Measurements from ENCODE around the gene CCDC160. TPM values are rescaled to one million over a fixed set of nuclear protein-coding genes. Genes with fewer than 3 reads are reported as not detected.
"Not testable (repeated sequence)": the region's sequence is repeated elsewhere in the genome, so short reads cannot be mapped to it uniquely, and the experiment has no call there.

Gene CCDC160
- polyA plus RNA-seq, 1 donor (not counting 4 experiments of a cell fraction or from before 2014, with no cell fraction given) = not detected

GRCh38 chrX:134256684-134257083, 19.7 kb downstream of the CCDC160 start:
- H3K36me3 ChIP-seq (ENCODE audit: control insufficient read depth in 2 of 2, extremely low read depth in 1 of 2, insufficient read depth in 2 of 2, low read length in 2 of 2) = no peaks in the 10 kb centered on the region
- H3K4me2 ChIP-seq (ENCODE audit: control insufficient read depth, extremely low read depth, insufficient read depth, low read depth, low read length) = no peak overlapping the region
- H3K27ac ChIP-seq (ENCODE audit: control insufficient read depth, insufficient read depth, low read length) = no peak overlapping the region
- no peaks in the 10 kb centered on the region for H4K20me1 ChIP-seq (ENCODE audit: control insufficient read depth, extremely low read depth, insufficient read depth, low read length)
- no peak for DNase-seq (ENCODE audit: low read depth, low spot score)
- H3K9me1 ChIP-seq (ENCODE audit: control insufficient read depth, extremely low read depth, insufficient read depth, low read length) = no peaks in the 10 kb centered on the region
- no peak overlapping the region for H2AFZ ChIP-seq (ENCODE audit: control insufficient read depth, low read length)
- H3K27me3 ChIP-seq (ENCODE audit: control insufficient read depth, extremely low read depth, insufficient read depth, low read length) = no peaks in the 10 kb centered on the region
- no peaks in the 10 kb centered on the region for H3K9me3 ChIP-seq (ENCODE audit: control insufficient read depth, low read depth, low read length)
- no peak for FAIRE-seq
- H3K4me3 ChIP-seq (ENCODE audit: control insufficient read depth in 2 of 3, extremely low read depth in 1 of 3, insufficient read depth in 2 of 3, low read depth in 1 of 3, low read length in 3 of 3) = no peak overlapping the region
- TF ChIP-seq EZH2 (IDR thresholded peaks at IDR 0.05; ENCODE audit: low read length) (no peak), CTCF (optimal IDR thresholded peaks at IDR 0.05 in 1 of 3, IDR thresholded peaks at IDR 0.05 in 1 of 3, conservative IDR thresholded peaks at IDR 0.05 in 1 of 3; ENCODE audit: extremely low read depth in 1 of 3, insufficient read depth in 2 of 3, low read length in 3 of 3) (no peak)
- no peaks in the 10 kb centered on the region for H3K4me1 ChIP-seq (ENCODE audit: control insufficient read depth, extremely low read depth, insufficient read depth, low read length)
- no peak overlapping the region for H3K9ac ChIP-seq (ENCODE audit: control insufficient read depth, extremely low read depth, insufficient read depth, low read length)
- no peaks in the 10 kb centered on the region for H3K79me2 ChIP-seq (ENCODE audit: control insufficient read depth, insufficient read depth, low read length)
- dilution Hi-C loops (cut with MboI; ENCODE audit: extremely low pct_ligation_motif_present, low sequenced_read_pairs) = no loop called here

GRCh38 chrX:134258202-134258601, 21.2 kb downstream of the CCDC160 start:
- dilution Hi-C loops (cut with MboI; ENCODE audit: extremely low pct_ligation_motif_present, low sequenced_read_pairs) = no loop called here

GRCh38 chrX:134285934-134286333, 49.0 kb downstream of the CCDC160 start:
- H3K79me2 ChIP-seq (ENCODE audit: control insufficient read depth, insufficient read depth, low read length); H3K36me3 ChIP-seq (ENCODE audit: control insufficient read depth in 2 of 2, extremely low read depth in 1 of 2, insufficient read depth in 2 of 2, low read length in 2 of 2); DNase-seq (ENCODE audit: low read depth, low spot score); H3K9me1 ChIP-seq (ENCODE audit: control insufficient read depth, extremely low read depth, insufficient read depth, low read length); H3K4me1 ChIP-seq (ENCODE audit: control insufficient read depth, extremely low read depth, insufficient read depth, low read length); H3K27ac ChIP-seq (ENCODE audit: control insufficient read depth, insufficient read depth, low read length); H2AFZ ChIP-seq (ENCODE audit: control insufficient read depth, low read length); dilution Hi-C loops (cut with MboI; ENCODE audit: extremely low pct_ligation_motif_present, low sequenced_read_pairs); H4K20me1 ChIP-seq (ENCODE audit: control insufficient read depth, extremely low read depth, insufficient read depth, low read length); FAIRE-seq; H3K9me3 ChIP-seq (ENCODE audit: control insufficient read depth, low read depth, low read length); H3K4me2 ChIP-seq (ENCODE audit: control insufficient read depth, extremely low read depth, insufficient read depth, low read depth, low read length); H3K4me3 ChIP-seq (ENCODE audit: control insufficient read depth in 2 of 3, extremely low read depth in 1 of 3, insufficient read depth in 2 of 3, low read depth in 1 of 3, low read length in 3 of 3); H3K9ac ChIP-seq (ENCODE audit: control insufficient read depth, extremely low read depth, insufficient read depth, low read length); H3K27me3 ChIP-seq (ENCODE audit: control insufficient read depth, extremely low read depth, insufficient read depth, low read length): not testable (repeated sequence)

More at GRCh38 chrX:134258202-134258601, 21.2 kb downstream of the CCDC160 start:
- FAIRE-seq (no peak), DNase-seq (ENCODE audit: low read depth, low spot score) (no peak)
- H3K27ac ChIP-seq (ENCODE audit: control insufficient read depth, insufficient read depth, low read length) = no peak overlapping the region
- no peaks in the 10 kb centered on the region for H3K36me3 ChIP-seq (ENCODE audit: control insufficient read depth in 2 of 2, extremely low read depth in 1 of 2, insufficient read depth in 2 of 2, low read length in 2 of 2)
- no peak overlapping the region for H2AFZ ChIP-seq (ENCODE audit: control insufficient read depth, low read length)
- no peak overlapping the region for H3K9ac ChIP-seq (ENCODE audit: control insufficient read depth, extremely low read depth, insufficient read depth, low read length)
- H3K4me1 ChIP-seq (ENCODE audit: control insufficient read depth, extremely low read depth, insufficient read depth, low read length) = no peaks in the 10 kb centered on the region
- H3K27me3 ChIP-seq (ENCODE audit: control insufficient read depth, extremely low read depth, insufficient read depth, low read length) = no peaks in the 10 kb centered on the region
- no peaks in the 10 kb centered on the region for H3K9me3 ChIP-seq (ENCODE audit: control insufficient read depth, low read depth, low read length)
- no peaks in the 10 kb centered on the region for H4K20me1 ChIP-seq (ENCODE audit: control insufficient read depth, extremely low read depth, insufficient read depth, low read length)
- H3K4me2 ChIP-seq (ENCODE audit: control insufficient read depth, extremely low read depth, insufficient read depth, low read depth, low read length) = no peak overlapping the region
- H3K79me2 ChIP-seq (ENCODE audit: control insufficient read depth, insufficient read depth, low read length) = no peaks in the 10 kb centered on the region
- no peak for TF ChIP-seq EZH2 (IDR thresholded peaks at IDR 0.05; ENCODE audit: low read length)
- TF ChIP-seq CTCF (optimal IDR thresholded peaks at IDR 0.05 in 1 of 3, IDR thresholded peaks at IDR 0.05 in 1 of 3, conservative IDR thresholded peaks at IDR 0.05 in 1 of 3; ENCODE audit: extremely low read depth in 1 of 3, insufficient read depth in 2 of 3, low read length in 3 of 3) = no peak
- no peak overlapping the region for H3K4me3 ChIP-seq (ENCODE audit: control insufficient read depth in 2 of 3, extremely low read depth in 1 of 3, insufficient read depth in 2 of 3, low read depth in 1 of 3, low read length in 3 of 3)
- H3K9me1 ChIP-seq (ENCODE audit: control insufficient read depth, extremely low read depth, insufficient read depth, low read length) = no peaks in the 10 kb centered on the region
